ENCODE results near the gene PLEKHA1.
A peak's percentile ranks its signal among the peaks of the same experiment; 100 is the strongest.

PLEKHA1 gene

GRCh38 chr10:122374237-122374858 is at the start of gene PLEKHA1:
PLEKHA1 (plus strand) TSS chr10:122374708; CDS start chr10:122393201, 18,493 bp downstream.
- peak; percentile 94 for DNase-seq

- DNase-seq, result no peak
These were observed 49.3 kb upstream of the PLEKHA1 start for GRCh38 chr10:122325235-122325634.

GRCh38 chr10:122326385-122326784 is 48.1 kb upstream of the PLEKHA1 start:
- DNase-seq, result no peak

GRCh38 chr10:122326806-122327205 is 47.7 kb upstream of the PLEKHA1 start:
- DNase-seq, result no peak

- DNase-seq, result no peak
These were observed 47.0 kb upstream of the PLEKHA1 start for GRCh38 chr10:122327237-122328206.

GRCh38 chr10:122328676-122329075 is 45.8 kb upstream of the PLEKHA1 start:
- no peak for DNase-seq

- DNase-seq, result no peak
These were observed 45.1 kb upstream of the PLEKHA1 start for GRCh38 chr10:122329416-122329815.

- DNase-seq, result no peak
These were observed 43.4 kb upstream of the PLEKHA1 start for GRCh38 chr10:122331100-122331499.

- DNase-seq, result no peak
These were observed 42.7 kb upstream of the PLEKHA1 start for GRCh38 chr10:122331615-122332446.

- DNase-seq, result no peak
These were observed 41.5 kb upstream of the PLEKHA1 start for GRCh38 chr10:122333037-122333436.

GRCh38 chr10:122336332-122336731 is 38.2 kb upstream of the PLEKHA1 start:
- no peak for DNase-seq

GRCh38 chr10:122336961-122337360 is 37.5 kb upstream of the PLEKHA1 start:
- DNase-seq, result no peak

GRCh38 chr10:122338609-122339441 is 35.7 kb upstream of the PLEKHA1 start:
- DNase-seq, result no peak

- no peak for DNase-seq
These were observed 33.2 kb upstream of the PLEKHA1 start for GRCh38 chr10:122341141-122341810.

GRCh38 chr10:122342293-122343134 is 32.0 kb upstream of the PLEKHA1 start:
- DNase-seq, result peak; percentile 52

GRCh38 chr10:122343135-122343800 is 31.2 kb upstream of the PLEKHA1 start:
- no peak for DNase-seq

GRCh38 chr10:122343936-122344335 is 30.6 kb upstream of the PLEKHA1 start:
- no peak for DNase-seq

- no peak for DNase-seq
These were observed 29.7 kb upstream of the PLEKHA1 start for GRCh38 chr10:122344741-122345258.

- DNase-seq, result no peak
These were observed 28.1 kb upstream of the PLEKHA1 start for GRCh38 chr10:122346326-122346950.

Measured in CD4-positive, alpha-beta T cell treated with Interleukin-15 for 1 hour (primary cell).